GM12892 (cell line): ENCODE results near the gene ANXA2R.
"Not testable (repeated sequence)": the region's sequence is repeated elsewhere in the genome, so short reads cannot be mapped to it uniquely, and the experiment has no call there.

Experiments
- POLR2A ChIP-seq: IDR thresholded peaks from 2 replicates; pipeline ENCODE4 v1.6.1; 2011; ENCODE audit warnings: low read depth, low read length, control low read depth
- POLR2AphosphoS5 ChIP-seq: IDR thresholded peaks from 2 replicates; pipeline ENCODE4 v1.6.1; 2011; ENCODE audit warnings: low read depth, low read length, control low read depth
- TAF1 ChIP-seq: IDR thresholded peaks from 2 replicates; pipeline ENCODE4 v1.6.1; 2011; ENCODE audit warnings: low read depth, mild to moderate bottlenecking, control low read depth, low read length, borderline replicate concordance

GRCh38 chr5:43084468-43084867 lies 44.3 kb upstream of the ANXA2R start:
- TF ChIP-seq POLR2A, POLR2AphosphoS5, TAF1: not testable (repeated sequence)
